AG04450 (cell line): Measurements from ENCODE around the gene DMXL1. TPM values are rescaled to one million over a fixed set of nuclear protein-coding genes. Genes with fewer than 3 reads are reported as not detected.

Experiments
- CTCF ChIA-PET: fragments of 300-600, 350-600 bp; formaldehyde crosslinking; extraction: SDS; loops from one replicate; lab custom pipeline; 2022; ENCODE audit warnings: antibody characterized with exemption, inconsistent platforms; lab: Charles Lee
- POLR2A ChIA-PET: fragments of 350-600 bp; formaldehyde crosslinking; extraction: SDS; loops from one replicate; lab custom pipeline; 2021; ENCODE audit warnings: antibody characterized with exemption, inconsistent platforms; lab: Yijun Ruan, JAX
- DNase-seq: peaks from one replicate; pipeline ENCODE4 v3.0.0-alpha.2; 2011; ENCODE audit warnings: low read depth, low spot score
- H3K27ac ChIP-seq: one replicate; pipeline ENCODE4 v1.5.1; 2012; ENCODE audit warnings: low read depth, low read length, control low read depth
- H3K27me3 ChIP-seq: one replicate; pipeline ENCODE4 v1.6.0; 2012; ENCODE audit warnings: low read length; ENCODE audit not compliant: control insufficient read depth, insufficient read depth
- H3K4me3 ChIP-seq: 2 replicates; pipeline ENCODE4 v1.5.1; 2011; ENCODE audit warnings: mild to moderate bottlenecking, low read depth, low read length, control low read depth
- H3K9me3 ChIP-seq: 2 replicates; pipeline ENCODE4 v1.5.1; 2012; ENCODE audit warnings: low read length; ENCODE audit not compliant: control insufficient read depth, insufficient read depth
- CTCF ChIP-seq: IDR thresholded peaks from 2 replicates; pipeline ENCODE4 v1.5.1; 2011; ENCODE audit warnings: low read depth, low read length, control low read depth, inconsistent platforms
- polyA plus RNA-seq: library from polyadenylated mRNA; depleted of rRNA; stranded (reverse); fragments of >200 nt; gene quantifications from 2 replicates; pipeline ENCODE4 v1.2.3, GENCODE V29; 2011

DMXL1 gene
- polyA plus RNA-seq, 1 experiment, result 22.2 TPM

GRCh38 chr5:119078861-119079260, 8.0 kb downstream of the DMXL1 start:
- Histone ChIP-seq H3K4me3 (no peak overlapping the region), H3K27ac (no peak overlapping the region), H3K9me3 (no peaks in the 10 kb centered on the region), H3K27me3 (no peaks in the 10 kb centered on the region)
- ChIA-PET CTCF (interaction anchor here (0.6 to 1.2 kb wide), 2 partner anchors 11 to 334 kb away, joined by 4 to 5 read pairs; no protein-coding TSS in a partner anchor), POLR2A (no interaction called here)
- TF ChIP-seq CTCF, result no peak
- no peak for DNase-seq

- POLR2A ChIA-PET, result no interaction called here
- Histone ChIP-seq H3K27me3 (no peaks in the 10 kb centered on the region), H3K9me3 (no peaks in the 10 kb centered on the region), H3K4me3 (no peak overlapping the region), H3K27ac (no peak overlapping the region)
- no peak for DNase-seq
- CTCF ChIA-PET, result interaction anchor here (1.2 kb wide), 1 partner anchor 333 kb away, joined by 5 read pairs; no protein-coding TSS in a partner anchor
- TF ChIP-seq CTCF, result no peak
These were observed 8.5 kb downstream of the DMXL1 start for GRCh38 chr5:119079318-119079921.

- no peak for DNase-seq
- no peaks in the 10 kb centered on the region for H3K27me3 ChIP-seq
- no peak overlapping the region for H3K4me3 ChIP-seq
- TF ChIP-seq CTCF, result no peak
- H3K27ac ChIP-seq, result no peak overlapping the region
- ChIA-PET POLR2A (interaction anchor here (1.0 kb wide), 1 partner anchor 10 kb away, joined by 3 read pairs; the partner anchor contains the start of gene DMXL1), CTCF (interaction anchor here (0.8 kb wide), 1 partner anchor 331 kb away, joined by 3 read pairs; no protein-coding TSS in a partner anchor)
- no peaks in the 10 kb centered on the region for H3K9me3 ChIP-seq
These were observed 10.0 kb downstream of the DMXL1 start for GRCh38 chr5:119080936-119081335.

- Histone ChIP-seq H3K9me3 (no peaks in the 10 kb centered on the region), H3K27ac (no peak overlapping the region), H3K27me3 (no peaks in the 10 kb centered on the region), H3K4me3 (no peak overlapping the region)
- TF ChIP-seq CTCF, result no peak
- ChIA-PET CTCF (no interaction called here), POLR2A (no interaction called here)
- DNase-seq, result no peak
These were observed 11.8 kb downstream of the DMXL1 start for GRCh38 chr5:119082691-119083090.

GRCh38 chr5:119083679-119084078, 12.8 kb downstream of the DMXL1 start:
- ChIA-PET CTCF (no interaction called here), POLR2A (no interaction called here)
- no peaks in the 10 kb centered on the region for H3K9me3 ChIP-seq
- H3K27me3 ChIP-seq, result no peaks in the 10 kb centered on the region
- no peak overlapping the region for H3K27ac ChIP-seq
- no peak for TF ChIP-seq CTCF
- DNase-seq, result no peak
- H3K4me3 ChIP-seq, result no peak overlapping the region
